GM12801 (cell line): ENCODE measurements around the gene RRBP1.

Experiments used
- TF ChIP-seq, protein P1 (sequence below): IDR thresholded peaks from one replicate; pipeline ENCODE4 v1.5.1; 2011; ENCODE audit warnings: control low read depth; ENCODE audit not compliant: insufficient read length; ENCODE audit errors: extremely low read depth

The RRBP1 gene

DNA sequence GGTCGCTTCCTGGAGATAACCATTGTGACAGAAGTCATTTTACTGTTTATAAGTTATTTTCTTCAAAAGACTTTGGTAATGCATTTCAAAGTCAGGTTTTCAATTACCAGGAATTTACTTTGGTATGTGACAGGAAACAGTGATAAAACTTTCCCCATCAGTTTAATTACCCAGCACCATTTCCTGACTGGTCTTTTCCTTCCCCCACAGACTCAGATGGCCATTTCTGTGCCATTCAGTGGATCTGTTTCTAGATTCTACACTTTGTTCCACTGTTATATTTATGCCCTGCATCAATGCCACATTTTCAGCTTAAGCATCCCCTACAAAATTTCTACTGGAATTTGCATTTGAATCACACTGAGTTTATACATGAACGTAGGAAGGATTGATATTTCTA, 16.3 kb downstream of the RRBP1 start:
- TF ChIP-seq, protein P1, sequence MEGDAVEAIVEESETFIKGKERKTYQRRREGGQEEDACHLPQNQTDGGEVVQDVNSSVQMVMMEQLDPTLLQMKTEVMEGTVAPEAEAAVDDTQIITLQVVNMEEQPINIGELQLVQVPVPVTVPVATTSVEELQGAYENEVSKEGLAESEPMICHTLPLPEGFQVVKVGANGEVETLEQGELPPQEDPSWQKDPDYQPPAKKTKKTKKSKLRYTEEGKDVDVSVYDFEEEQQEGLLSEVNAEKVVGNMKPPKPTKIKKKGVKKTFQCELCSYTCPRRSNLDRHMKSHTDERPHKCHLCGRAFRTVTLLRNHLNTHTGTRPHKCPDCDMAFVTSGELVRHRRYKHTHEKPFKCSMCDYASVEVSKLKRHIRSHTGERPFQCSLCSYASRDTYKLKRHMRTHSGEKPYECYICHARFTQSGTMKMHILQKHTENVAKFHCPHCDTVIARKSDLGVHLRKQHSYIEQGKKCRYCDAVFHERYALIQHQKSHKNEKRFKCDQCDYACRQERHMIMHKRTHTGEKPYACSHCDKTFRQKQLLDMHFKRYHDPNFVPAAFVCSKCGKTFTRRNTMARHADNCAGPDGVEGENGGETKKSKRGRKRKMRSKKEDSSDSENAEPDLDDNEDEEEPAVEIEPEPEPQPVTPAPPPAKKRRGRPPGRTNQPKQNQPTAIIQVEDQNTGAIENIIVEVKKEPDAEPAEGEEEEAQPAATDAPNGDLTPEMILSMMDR, result no peak

- TF ChIP-seq, protein P1, result no peak
Measured at GRCh38 chr20:17664025-17664633, 17.9 kb downstream of the RRBP1 start.

GRCh38 chr20:17663486-17663885, 18.6 kb downstream of the RRBP1 start:
- TF ChIP-seq, protein P1, result no peak

- TF ChIP-seq, protein P1, result no peak
Measured at GRCh38 chr20:17663040-17663399, 19.0 kb downstream of the RRBP1 start.

- TF ChIP-seq, protein P1, result no peak
Measured at GRCh38 chr20:17662333-17663039, 19.6 kb downstream of the RRBP1 start.

DNA sequence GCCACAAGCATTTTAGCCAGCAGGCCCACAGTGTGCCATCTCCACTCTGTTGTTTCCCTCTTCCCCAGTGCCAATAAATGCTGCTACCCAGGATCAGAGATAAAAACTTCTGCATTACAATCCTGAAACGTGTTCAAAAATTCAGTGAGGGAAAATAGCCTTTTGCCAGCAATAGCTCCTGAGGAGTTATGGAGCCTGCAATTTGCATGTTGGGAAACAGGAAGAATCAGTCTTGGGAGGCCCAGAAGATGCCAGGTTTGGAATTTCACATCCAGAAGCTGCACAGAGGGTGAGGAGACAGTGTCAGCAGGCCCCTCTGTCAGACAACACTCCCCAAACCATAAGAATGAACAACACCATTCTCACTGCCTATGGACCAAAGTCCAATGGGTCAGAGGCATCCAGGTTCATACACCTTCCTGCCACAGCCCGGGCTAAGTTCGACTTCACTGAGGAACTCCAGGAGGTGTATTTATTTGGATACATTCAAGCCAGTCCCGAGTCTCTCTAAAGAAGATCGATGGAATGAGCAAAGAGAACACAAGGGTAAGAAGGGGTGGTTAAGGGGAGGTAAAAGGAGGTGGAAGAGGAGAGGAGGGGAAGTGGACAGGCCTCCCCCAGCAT, 20.8 kb downstream of the RRBP1 start:
- TF ChIP-seq, protein P1, result no peak

DNA sequence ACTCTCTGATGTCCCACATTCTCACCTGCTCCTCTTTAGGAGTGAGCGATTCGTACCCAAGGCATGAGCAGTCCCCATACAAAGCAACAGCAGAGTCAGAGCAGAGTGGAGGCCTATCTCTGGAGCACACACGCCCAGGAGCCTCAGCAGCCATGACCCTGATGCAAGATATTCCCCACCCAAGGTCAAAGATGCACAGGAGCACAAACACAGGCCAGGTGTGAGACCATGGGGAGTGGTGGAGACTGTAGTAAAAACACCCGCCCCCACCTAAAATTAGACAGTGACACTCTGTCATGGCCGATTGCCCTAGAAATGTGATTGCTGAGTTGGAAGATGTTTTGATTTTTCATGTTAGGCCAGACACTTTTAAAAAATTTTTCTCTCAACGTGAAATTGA, 21.4 kb downstream of the RRBP1 start:
- TF ChIP-seq, protein P1, result no peak
